ENCODE results near the gene SIRT5.

- no peak for TF ChIP-seq CTCF (IDR thresholded peaks at IDR 0.05; ENCODE audit: low read depth, low read length)
- no peak for TF ChIP-seq EZH2phosphoT487 (IDR thresholded peaks at IDR 0.05; ENCODE audit: low read depth)
Observed at GRCh38 chr6:13660273-13660672, 85.9 kb downstream of the SIRT5 start.

Measured in OCI-LY3 (cell line).